Colonic mucosa (tissue), 4 donors: ENCODE data around the gene ZNF653. TPM values are rescaled to one million over a fixed set of nuclear protein-coding genes. Genes with fewer than 3 reads are reported as not detected.

Source experiments
- DNase-seq: peaks from one replicate; pipeline ENCODE4 v3.0.0-alpha.2; 2020
- H3K27ac ChIP-seq: fragments of 200-600 bp; one replicate; pipeline ENCODE4 v1.8.0; 2021
- H3K27me3 ChIP-seq: fragments of 200-600 bp; one replicate; pipeline ENCODE4 v1.8.0; 2021
- H3K36me3 ChIP-seq: fragments of 200-600 bp; one replicate; pipeline ENCODE4 v1.8.0; 2021
- H3K4me1 ChIP-seq: fragments of 200-600 bp; one replicate; pipeline ENCODE4 v1.8.0; 2021; ENCODE audit warnings: mild to moderate bottlenecking
- H3K4me3 ChIP-seq: fragments of 200-600 bp; one replicate; pipeline ENCODE4 v1.8.0; 2021
- H3K9ac ChIP-seq, 2 donors: one replicate each; pipeline ENCODE4 v1.7.0; 2013; ENCODE audit warnings: control low read depth in 2 of 2, low read depth in 2 of 2, low read length in 2 of 2
- H3K9me3 ChIP-seq: fragments of 200-600 bp; one replicate; pipeline ENCODE4 v1.8.0; 2021
- CTCF ChIP-seq: fragments of 200-600 bp; IDR thresholded peaks from one replicate; pipeline ENCODE4 v1.8.0; 2022; ENCODE audit warnings: antibody characterized with exemption, mild to moderate bottlenecking
- intact Hi-C: fragments of 100-400 bp; cut with DNase I; formaldehyde crosslinking; loops from one replicate; pipeline ENCODE4 v1.14.1; 2022
- total RNA-seq, 2 donors: library from RNA; stranded (reverse); fragmentation: NEBNext Ultra II Directional in 1 of 2; extraction: Animal tissue kit (Norgen Biotek cat#: 25700) in 1 of 2; gene quantifications; one replicate each; pipeline ENCODE4 v1.2.1, GENCODE V29; 2021
- donor health status: healthy.
- donor health status: DM: no; HTN: no; CAD: no.
- donor health status: DM: no; HTN: no; CAD: no.

Gene ZNF653
- total RNA-seq, result 10 to 100 TPM; 10.6 to 14.2 TPM

GRCh38 chr19:11505504-11506100, at the start of gene ZNF653:
Gene ZNF653, minus strand, starts transcription at chr19:11505839. Its CDS starts 53 bp downstream, at chr19:11505786.
- peak; percentile 94 for DNase-seq
- no peaks in the 10 kb centered on the region for H3K27me3 ChIP-seq
- H3K36me3 ChIP-seq, result no peaks in the 10 kb centered on the region
- no peaks in the 10 kb centered on the region for H3K4me1 ChIP-seq
- peak within 1 kb of the TSS; percentile 98 for H3K4me3 ChIP-seq
- H3K9me3 ChIP-seq, result no peaks in the 10 kb centered on the region
- peak within 1 kb of the TSS; percentile 63 to 73 for H3K9ac ChIP-seq
- H3K27ac ChIP-seq, result peak within 1 kb of the TSS; percentile 94
- intact Hi-C loops, result no loop called here
- no peak for TF ChIP-seq CTCF

GRCh38 chr19:11555246-11555645, 49.6 kb upstream of the ZNF653 start:
- Histone ChIP-seq H3K4me3 (no peak overlapping the region), H3K36me3 (no peaks in the 10 kb centered on the region), H3K27ac (no peak overlapping the region), H3K9me3 (no peaks in the 10 kb centered on the region), H3K27me3 (no peaks in the 10 kb centered on the region), H3K4me1 (peaks cover 7% of the 10 kb centered on the region), H3K9ac (no peak overlapping the region)
- TF ChIP-seq CTCF, result no peak
- intact Hi-C loops, result no loop called here
- no peak for DNase-seq

GRCh38 chr19:11554160-11554559, 48.5 kb upstream of the ZNF653 start:
- DNase-seq, result no peak
- no peak for TF ChIP-seq CTCF
- peaks cover 7% of the 10 kb centered on the region for H3K4me1 ChIP-seq
- intact Hi-C loops, result no loop called here
- no peaks in the 10 kb centered on the region for H3K9me3 ChIP-seq
- H3K27me3 ChIP-seq, result no peaks in the 10 kb centered on the region
- no peak overlapping the region for H3K4me3 ChIP-seq
- no peak overlapping the region for H3K9ac ChIP-seq
- H3K36me3 ChIP-seq, result no peaks in the 10 kb centered on the region
- H3K27ac ChIP-seq, result no peak overlapping the region

- Histone ChIP-seq H3K9ac (no peak overlapping the region), H3K27ac (no peak overlapping the region), H3K4me1 (peaks cover under 1% of the 10 kb centered on the region), H3K4me3 (no peak overlapping the region), H3K36me3 (no peaks in the 10 kb centered on the region), H3K9me3 (no peaks in the 10 kb centered on the region), H3K27me3 (no peaks in the 10 kb centered on the region)
- TF ChIP-seq CTCF, result no peak
- no peak for DNase-seq
- intact Hi-C loops, result no loop called here
Observed at GRCh38 chr19:11552666-11553372, 47.2 kb upstream of the ZNF653 start.

- DNase-seq, result no peak
- Histone ChIP-seq H3K4me3 (no peak overlapping the region), H3K9ac (no peak overlapping the region), H3K36me3 (no peaks in the 10 kb centered on the region), H3K27ac (no peak overlapping the region), H3K4me1 (no peaks in the 10 kb centered on the region), H3K9me3 (no peaks in the 10 kb centered on the region), H3K27me3 (no peaks in the 10 kb centered on the region)
- intact Hi-C loops, result no loop called here
- TF ChIP-seq CTCF, result no peak
Observed at GRCh38 chr19:11551603-11552235, 46.1 kb upstream of the ZNF653 start.
